WTC11 (cell line): Measurements from ENCODE around the gene OSBPL6. TPM values are rescaled to one million over a fixed set of nuclear protein-coding genes. Genes with fewer than 3 reads are reported as not detected.

ENCODE experiments used
- ATAC-seq: fragments of 200-7000 bp; cut with Tn5 transposase; 2 replicates; pipeline ENCODE4 v1.10.0; 2021; ENCODE audit warnings: mild to moderate bottlenecking, moderate library complexity
- CTCF ChIA-PET: fragments of 300-600 bp; sonication (Branson Sonifier 250); formaldehyde crosslinking; loops from one replicate; lab custom pipeline; 2021; ENCODE audit warnings: antibody characterized with exemption; lab: Charles Lee
- POLR2A ChIA-PET: fragments of 350-600 bp; sonication (Branson Sonifier 250); formaldehyde crosslinking; loops from one replicate; lab custom pipeline; 2021; ENCODE audit warnings: antibody characterized with exemption; lab: Charles Lee
- DNase-seq: peaks from one replicate; pipeline ENCODE4 v3.0.0; 2021; ENCODE audit warnings: low spot score
- H3K27ac Mint-ChIP-seq: 2 replicates; pipeline ENCODE4 v1.8.0; 2021; ENCODE audit warnings: mixed read lengths
- H3K27me3 Mint-ChIP-seq: 2 replicates; pipeline ENCODE4 v1.8.0; 2021; ENCODE audit warnings: low read depth, mild to moderate bottlenecking, moderate library complexity, mixed read lengths
- H3K36me3 Mint-ChIP-seq: 2 replicates; pipeline ENCODE4 v1.8.0; 2021; ENCODE audit warnings: mixed read lengths
- H3K4me1 Mint-ChIP-seq: 2 replicates; pipeline ENCODE4 v1.8.0; 2022; ENCODE audit warnings: mixed read lengths
- H3K4me3 Mint-ChIP-seq: 2 replicates; pipeline ENCODE4 v1.8.0; 2021; ENCODE audit warnings: mild to moderate bottlenecking, moderate library complexity, mixed read lengths
- H3K9me3 Mint-ChIP-seq: 2 replicates; pipeline ENCODE4 v1.8.0; 2021; ENCODE audit warnings: mixed read lengths
- AFF4 ChIP-seq: sonication (generic); formaldehyde crosslinking; IDR thresholded peaks from 2 replicates; pipeline ENCODE4 v1.8.1; 2023; ENCODE audit warnings: mild to moderate bottlenecking, missing genetic modification reagents, borderline replicate concordance
- ERG ChIP-seq: fragments of 250-450 bp; sonication (Bioruptor Pico); IDR thresholded peaks from 2 replicates; pipeline ENCODE4 v1.8.0; 2021; ENCODE audit warnings: mild to moderate bottlenecking
- GABPB1 ChIP-seq: sonication (generic); formaldehyde crosslinking; IDR thresholded peaks from 2 replicates; pipeline ENCODE4 v1.8.1; 2023; ENCODE audit warnings: mild to moderate bottlenecking, missing genetic modification reagents
- GTF2I ChIP-seq: fragments of 250-450 bp; sonication (Bioruptor Pico); conservative IDR thresholded peaks from 2 replicates; pipeline ENCODE4 v1.4.0; 2021; ENCODE audit warnings: mild to moderate bottlenecking
- JAZF1 ChIP-seq: fragments of 250-450 bp; sonication (Bioruptor Pico); IDR thresholded peaks from 2 replicates; pipeline ENCODE4 v1.9.0; 2021; ENCODE audit warnings: moderate library complexity, mild to moderate bottlenecking, inconsistent platforms
- MAX ChIP-seq: sonication (generic); formaldehyde crosslinking; IDR thresholded peaks from 2 replicates; pipeline ENCODE4 v1.8.0; 2022; ENCODE audit warnings: mild to moderate bottlenecking, missing genetic modification reagents
- MXD4 ChIP-seq: fragments of 250-450 bp; sonication (Bioruptor Pico); IDR thresholded peaks from 2 replicates; pipeline ENCODE4 v1.8.0; 2021; ENCODE audit warnings: mild to moderate bottlenecking, moderate library complexity, borderline replicate concordance
- NFYB ChIP-seq: sonication (generic); formaldehyde crosslinking; conservative IDR thresholded peaks from 2 replicates; pipeline ENCODE4 v1.8.0; 2022; ENCODE audit warnings: low read depth, missing genetic modification reagents
- SMAD3 ChIP-seq: sonication (generic); formaldehyde crosslinking; IDR thresholded peaks from 2 replicates; pipeline ENCODE4 v1.8.0; 2022; ENCODE audit warnings: missing genetic modification reagents, mild to moderate bottlenecking, borderline replicate concordance
- TP53 ChIP-seq: sonication (generic); formaldehyde crosslinking; IDR thresholded peaks from 2 replicates; pipeline ENCODE4 v1.8.1; 2023; ENCODE audit warnings: mild to moderate bottlenecking, missing genetic modification reagents
- ZNF138 ChIP-seq: sonication (generic); formaldehyde crosslinking; conservative IDR thresholded peaks from 2 replicates; pipeline ENCODE4 v1.8.1; 2022; ENCODE audit warnings: mild to moderate bottlenecking, moderate library complexity, missing genetic modification reagents
- ZNF232 ChIP-seq: sonication (generic); formaldehyde crosslinking; IDR thresholded peaks from 2 replicates; pipeline ENCODE4 v1.8.0; 2022; ENCODE audit warnings: mild to moderate bottlenecking, missing genetic modification reagents
- ZNF263 ChIP-seq: sonication (generic); formaldehyde crosslinking; IDR thresholded peaks from 2 replicates; pipeline ENCODE4 v1.8.1; 2022; ENCODE audit warnings: low read depth, mild to moderate bottlenecking, moderate library complexity, missing genetic modification reagents
- ZNF317 ChIP-seq: sonication (generic); formaldehyde crosslinking; IDR thresholded peaks from 2 replicates; pipeline ENCODE4 v1.8.1; 2023; ENCODE audit warnings: low read depth, mild to moderate bottlenecking, moderate library complexity, missing genetic modification reagents, borderline replicate concordance
- ZNF396 ChIP-seq: fragments of 250-450 bp; sonication (Bioruptor Pico); IDR thresholded peaks from 2 replicates; pipeline ENCODE4 v1.8.0; 2021; ENCODE audit warnings: mild to moderate bottlenecking, moderate library complexity, borderline replicate concordance
- ZNF425 ChIP-seq: fragments of 250-450 bp; sonication (Bioruptor Pico); conservative IDR thresholded peaks from 2 replicates; pipeline ENCODE4 v1.9.0; 2021; ENCODE audit warnings: mild to moderate bottlenecking
- ZNF532 ChIP-seq: fragments of 250-450 bp; sonication (Bioruptor Pico); IDR thresholded peaks from 2 replicates; pipeline ENCODE4 v1.9.0; 2021; ENCODE audit warnings: mild to moderate bottlenecking, borderline replicate concordance
- ZNF671 ChIP-seq: fragments of 250-450 bp; sonication (Bioruptor Pico); IDR thresholded peaks from 2 replicates; pipeline ENCODE4 v1.8.0; 2021; ENCODE audit warnings: mild to moderate bottlenecking
- total RNA-seq: library from RNA; stranded (reverse); gene quantifications from 3 replicates; pipeline ENCODE4 v1.2.3, GENCODE V29; 2021
- TF ChIP-seq, protein P1 (sequence below): sonication (generic); formaldehyde crosslinking; IDR thresholded peaks from 2 replicates; pipeline ENCODE4 v1.8.1; 2023; ENCODE audit warnings: mild to moderate bottlenecking, moderate library complexity, missing genetic modification reagents

The OSBPL6 gene
- total RNA-seq, 1 experiment from 2014 or later: 9.2 TPM

DNA sequence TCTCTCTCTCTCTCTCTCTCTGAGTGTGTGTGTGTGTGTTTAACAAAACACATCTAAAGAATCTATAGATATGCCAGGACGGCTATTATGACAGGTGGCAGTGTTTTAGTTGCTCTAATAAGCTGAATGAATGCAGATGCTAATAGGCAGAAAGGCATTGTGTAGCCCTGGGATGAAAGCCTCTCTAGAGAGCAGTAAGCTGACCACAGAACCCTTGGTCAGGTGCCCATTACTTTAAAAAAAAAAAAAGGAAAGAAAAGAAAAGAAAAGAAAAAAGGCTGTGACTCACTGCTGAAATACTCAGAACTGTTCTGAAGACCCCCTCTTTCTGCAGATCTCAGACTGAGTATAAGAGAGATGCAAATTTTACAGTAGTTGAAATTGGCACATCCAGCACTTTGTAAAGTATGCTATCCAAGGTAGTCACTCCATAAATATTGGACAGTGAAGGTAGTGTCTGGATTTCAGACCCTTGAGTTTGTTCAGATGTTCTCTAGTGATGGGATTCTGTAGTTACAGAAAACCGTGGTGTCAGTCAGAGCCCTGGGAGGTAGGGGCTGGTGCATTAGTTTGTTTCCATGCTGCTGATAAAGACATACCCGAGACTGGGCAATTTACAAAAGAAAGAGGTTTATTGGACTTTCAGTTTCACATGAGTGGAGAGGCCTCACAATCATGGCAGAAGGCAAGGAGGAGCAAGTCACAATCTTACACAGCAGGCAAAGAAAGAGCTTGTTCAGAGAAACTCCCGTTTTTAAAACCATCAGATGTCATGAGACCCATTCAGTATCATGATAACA lies 30.9 kb downstream of the OSBPL6 start:
- TF ChIP-seq ZNF396 (CRISPR knock-in tag) (no peak), ZNF532 (CRISPR knock-in tag) (no peak), ZNF232 (no peak), SMAD3 (CRISPR knock-in tag) (no peak), TP53 (CRISPR knock-in tag) (no peak), ZNF671 (CRISPR knock-in tag) (no peak), ZNF317 (CRISPR knock-in tag) (no peak), AFF4 (CRISPR knock-in tag) (no peak), NFYB (CRISPR knock-in tag) (no peak), MAX (CRISPR knock-in tag) (no peak), ZNF138 (CRISPR knock-in tag) (no peak), ZNF263 (CRISPR knock-in tag) (no peak), JAZF1 (CRISPR knock-in tag) (no peak), ERG (CRISPR knock-in tag) (no peak), ZNF425 (no peak), GABPB1 (CRISPR knock-in tag) (no peak), MXD4 (no peak), GTF2I (no peak)
- TF ChIP-seq, protein P1, sequence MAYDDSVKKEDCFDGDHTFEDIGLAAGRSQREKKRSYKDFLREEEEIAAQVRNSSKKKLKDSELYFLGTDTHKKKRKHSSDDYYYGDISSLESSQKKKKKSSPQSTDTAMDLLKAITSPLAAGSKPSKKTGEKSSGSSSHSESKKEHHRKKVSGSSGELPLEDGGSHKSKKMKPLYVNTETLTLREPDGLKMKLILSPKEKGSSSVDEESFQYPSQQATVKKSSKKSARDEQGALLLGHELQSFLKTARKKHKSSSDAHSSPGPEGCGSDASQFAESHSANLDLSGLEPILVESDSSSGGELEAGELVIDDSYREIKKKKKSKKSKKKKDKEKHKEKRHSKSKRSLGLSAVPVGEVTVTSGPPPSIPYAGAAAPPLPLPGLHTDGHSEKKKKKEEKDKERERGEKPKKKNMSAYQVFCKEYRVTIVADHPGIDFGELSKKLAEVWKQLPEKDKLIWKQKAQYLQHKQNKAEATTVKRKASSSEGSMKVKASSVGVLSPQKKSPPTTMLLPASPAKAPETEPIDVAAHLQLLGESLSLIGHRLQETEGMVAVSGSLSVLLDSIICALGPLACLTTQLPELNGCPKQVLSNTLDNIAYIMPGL (CRISPR knock-in tag): no peak
- DNase-seq (no peak), ATAC-seq (no peak)
- Mint-ChIP-seq H3K36me3 (peaks cover 2% of the 10 kb centered on the region; the same call in 1 of the 2 replicates), H3K9me3 (peaks cover 8% of the 10 kb centered on the region; the same call in 1 of the 2 replicates), H3K4me3 (no peak overlapping the region), H3K4me1 (peaks cover 36% of the 10 kb centered on the region), H3K27ac (no peak overlapping the region), H3K27me3 (peaks cover 12% of the 10 kb centered on the region)
- ChIA-PET CTCF (interaction anchor here (1.2 to 2.0 kb wide), 2 partner anchors 113 to 189 kb away, joined by 4 to 6 read pairs; partner anchors contain the start of gene RBM45), POLR2A (no interaction called here)
